Endothelial cell of umbilical vein (primary cell): ENCODE results near the gene ZNF639. TPM values are rescaled to one million over a fixed set of nuclear protein-coding genes. Genes with fewer than 3 reads are reported as not detected.

Source experiments
- BruUV-seq: library from RNA; stranded (reverse); fragments of 400-500 nt; replicated peaks from 2 replicates; lab custom pipeline; 2021; lab: Mats Ljungman, UMichigan
- CTCF ChIA-PET: fragments of 300-600, 350-600 bp; sonication (Branson Sonifier 250); formaldehyde crosslinking; loops from one replicate; lab custom pipeline; 2021; ENCODE audit warnings: antibody characterized with exemption, inconsistent platforms; lab: Charles Lee
- POLR2A ChIA-PET: fragments of 300-600, 350-600 bp; sonication (Branson Sonifier 250); formaldehyde crosslinking; loops from one replicate; lab custom pipeline; 2021; ENCODE audit warnings: antibody characterized with exemption, inconsistent platforms; lab: Charles Lee
- DNase-seq: peaks from one replicate; pipeline ENCODE4 v3.0.0-alpha.2; 2011; ENCODE audit warnings: low read depth, low spot score
- FAIRE-seq: peaks from 2 replicates; lab custom pipeline; 2011; peaks lifted over from hg19 to GRCh38; lab: Jason Lieb, UNC
- H2AFZ ChIP-seq: 2 replicates; pipeline ENCODE4 v1.6.0; 2012; ENCODE audit warnings: low read depth, low read length, control low read depth, inconsistent platforms
- H3K27ac ChIP-seq: 2 replicates; pipeline ENCODE4 v1.5.1; 2011; ENCODE audit warnings: low read depth, mild to moderate bottlenecking, control low read depth, low read length, moderate library complexity; ENCODE audit not compliant: insufficient read depth
- H3K27me3 ChIP-seq, 2 experiments: 2 replicates each; pipeline versions ENCODE4 v1.6.0 to v1.6.1; 2011; ENCODE audit warnings: low read length in 2 of 2, mixed read lengths in 1 of 2; ENCODE audit not compliant: control insufficient read depth in 2 of 2, insufficient read depth in 2 of 2
- H3K36me3 ChIP-seq, 2 experiments: 2 replicates in 1 of 2; 3 replicates in 1 of 2; pipeline ENCODE4 v1.5.1; 2011; ENCODE audit warnings: low read length in 2 of 2, mild to moderate bottlenecking in 1 of 2, moderate library complexity in 1 of 2; ENCODE audit not compliant: control insufficient read depth in 2 of 2, insufficient read depth in 2 of 2; ENCODE audit errors: extremely low read depth in 1 of 2
- H3K4me1 ChIP-seq: 3 replicates; pipeline ENCODE4 v1.5.1; 2011; ENCODE audit warnings: mild to moderate bottlenecking, low read length; ENCODE audit not compliant: control insufficient read depth, insufficient read depth; ENCODE audit errors: extremely low read depth
- H3K4me2 ChIP-seq: 2 replicates; pipeline ENCODE4 v1.6.1; 2011; ENCODE audit warnings: low read length, control low read depth, mixed read lengths; ENCODE audit not compliant: insufficient read depth
- H3K4me3 ChIP-seq, 3 experiments: fragments of 200-600 bp in 1 of 3; sonication (generic), shearing (Covaris generic) in 1 of 3; replicated peaks in 1 of 3; 2 replicates each; pipeline ENCODE4 v1.5.1; 2011 to 2016; ENCODE audit warnings: control low read depth in 3 of 3, low read length in 3 of 3, mild to moderate bottlenecking in 2 of 3, inconsistent platforms in 1 of 3, low read depth in 1 of 3, moderate library complexity in 1 of 3; ENCODE audit not compliant: insufficient read depth in 1 of 3
- H3K79me2 ChIP-seq: 2 replicates; pipeline ENCODE4 v1.6.0; 2012; ENCODE audit warnings: low read length, inconsistent platforms; ENCODE audit not compliant: control insufficient read depth, insufficient read depth
- H3K9ac ChIP-seq: replicated peaks from 2 replicates; pipeline ENCODE3; 2011; ENCODE audit warnings: low read length, control low read depth; ENCODE audit not compliant: insufficient read depth; ENCODE audit errors: extremely low read depth
- H3K9me1 ChIP-seq: replicated peaks from 3 replicates; pipeline ENCODE4 v1.6.0; 2011; ENCODE audit warnings: mild to moderate bottlenecking, low read length; ENCODE audit not compliant: control insufficient read depth, insufficient read depth; ENCODE audit errors: extremely low read depth
- H3K9me3 ChIP-seq: replicated peaks from 2 replicates; pipeline ENCODE4 v1.5.1; 2012; ENCODE audit warnings: low read length, inconsistent platforms; ENCODE audit not compliant: control insufficient read depth, insufficient read depth
- H4K20me1 ChIP-seq: replicated peaks from 2 replicates; pipeline ENCODE3; 2011; ENCODE audit warnings: mild to moderate bottlenecking, low read length; ENCODE audit not compliant: control insufficient read depth, insufficient read depth; ENCODE audit errors: extremely low read depth
- CTCF ChIP-seq, 2 donors: IDR thresholded peaks; 1 replicate in 1 of 2; 2 replicates in 1 of 2; pipeline ENCODE4 v1.5.1; 2011; ENCODE audit warnings: low read length in 2 of 2, mild to moderate bottlenecking in 2 of 2, moderate library complexity in 2 of 2, control low read depth in 1 of 2, inconsistent platforms in 1 of 2, low read depth in 1 of 2; ENCODE audit not compliant: insufficient read depth in 1 of 2; ENCODE audit errors: extremely low read depth in 1 of 2
- EZH2 ChIP-seq: IDR thresholded peaks from 2 replicates; pipeline ENCODE4 v1.6.1; 2012; ENCODE audit warnings: borderline replicate concordance, low read depth, mild to moderate bottlenecking, moderate library complexity, low read length, inconsistent platforms; ENCODE audit not compliant: severe bottlenecking
- FOS ChIP-seq: IDR thresholded peaks from 2 replicates; pipeline ENCODE4 v1.6.1; 2011; ENCODE audit warnings: mild to moderate bottlenecking, low read length, moderate library complexity, borderline replicate concordance; ENCODE audit not compliant: insufficient read depth
- GATA2 ChIP-seq: IDR thresholded peaks from 2 replicates; pipeline ENCODE4 v1.7.0; 2011; ENCODE audit warnings: low read depth, mild to moderate bottlenecking, moderate library complexity, mixed read lengths, low read length; ENCODE audit not compliant: insufficient read length, insufficient read depth
- JUN ChIP-seq: IDR thresholded peaks from 2 replicates; pipeline ENCODE4 v1.6.1; 2011; ENCODE audit warnings: borderline replicate concordance, low read depth; ENCODE audit not compliant: insufficient read length, insufficient read depth
- MAX ChIP-seq: IDR thresholded peaks from 2 replicates; pipeline ENCODE4 v1.6.1; 2011; ENCODE audit not compliant: insufficient read depth, insufficient read length
- MYC ChIP-seq: IDR thresholded peaks from one replicate; pipeline ENCODE4 v1.6.1; 2011; ENCODE audit warnings: mild to moderate bottlenecking, low read depth, low read length
- POLR2A ChIP-seq: IDR thresholded peaks from 2 replicates; pipeline ENCODE4 v1.6.1; 2012; ENCODE audit warnings: low read depth, mild to moderate bottlenecking, control low read depth, low read length
- POLR2AphosphoS5 ChIP-seq: IDR thresholded peaks from 2 replicates; pipeline ENCODE4 v1.6.1; 2012; ENCODE audit warnings: low read depth, mild to moderate bottlenecking, control low read depth, low read length, moderate library complexity; ENCODE audit not compliant: insufficient read depth
- dilution Hi-C: fragments of 300-500 bp; cut with MboI; formaldehyde crosslinking; loops from one replicate; pipeline ENCODE4 v1.15.0; 2019; ENCODE audit warnings: low sequenced_read_pairs; ENCODE audit not compliant: extremely low pct_ligation_motif_present
- intact Hi-C: fragments of 100-400 bp; cut with micrococcal nuclease; formaldehyde crosslinking; loops from one replicate; pipeline ENCODE4 v1.10.0; 2022
- polyA plus RNA-seq, 4 experiments: library from polyadenylated mRNA; depleted of rRNA in 3 of 4; stranded (reverse) in 3 of 4; unstranded in 1 of 4; fragments of >200 nt; gene quantifications; 2 replicates each; pipeline versions ENCODE4 v1.2.1 to v1.2.3, GENCODE V29; 2011 to 2012; ENCODE audit warnings: missing spikeins in 1 of 4
- total RNA-seq: library from RNA; stranded (reverse); gene quantifications from 2 replicates; pipeline ENCODE4 v1.2.3, GENCODE V29; 2021

ZNF639 gene
- total and polyA plus RNA-seq, 2 donors (not counting 3 experiments of a cell fraction or from before 2014, with no cell fraction given), result 8.0 to 30.5 TPM

GRCh38 chr3:179348325-179349013 is 25.6 kb downstream of the ZNF639 start:
- H2AFZ ChIP-seq, result peak overlapping the region; percentile 55
- ChIA-PET CTCF (interaction anchor here (1.3 to 2.7 kb wide), 2 partner anchors 25 to 27 kb away, joined by 3 to 9 read pairs; partner anchors contain the start of gene ZNF639), POLR2A (interaction anchor here (0.5 kb wide), 1 partner anchor 201 kb away, joined by 3 read pairs; no protein-coding TSS in a partner anchor)
- TSS peak; percentile 56 for BruUV-seq
- H3K27me3 ChIP-seq, result no peaks in the 10 kb centered on the region
- no peaks in the 10 kb centered on the region for H3K9me3 ChIP-seq
- peak overlapping the region; percentile 42 for H3K9ac ChIP-seq
- no peak overlapping the region for H3K27ac ChIP-seq
- dilution Hi-C loops, result no loop called here
- peaks cover 9% of the 10 kb centered on the region for H3K4me1 ChIP-seq
- intact Hi-C loops, result no loop called here
- peak; percentile 3 for DNase-seq
- peaks cover 11% of the 10 kb centered on the region for H3K79me2 ChIP-seq
- FAIRE-seq, result no peak
- H3K9me1 ChIP-seq, result no peaks in the 10 kb centered on the region
- TF ChIP-seq MYC, result no peak
- no peak for TF ChIP-seq POLR2A
- no peak for TF ChIP-seq EZH2
- no peak for TF ChIP-seq MAX
- no peak for TF ChIP-seq POLR2AphosphoS5
- TF ChIP-seq FOS, result no peak
- TF ChIP-seq GATA2, result no peak
- no peak for TF ChIP-seq JUN
- no peak for TF ChIP-seq CTCF (IDR thresholded peaks at IDR 0.05; ENCODE audit: extremely low read depth in 1 of 2, insufficient read depth in 1 of 2, low read depth in 1 of 2, low read length in 2 of 2)
- peak overlapping the region; percentile 38 to 99 (median 79) for H3K4me3 ChIP-seq
- H4K20me1 ChIP-seq, result no peaks in the 10 kb centered on the region
- H3K36me3 ChIP-seq, result no peaks in the 10 kb centered on the region
- H3K4me2 ChIP-seq, result peak overlapping the region; percentile 83
